ENCODE measurements around the gene MCOLN3. TPM values are rescaled to one million over a fixed set of nuclear protein-coding genes. Genes with fewer than 3 reads are reported as not detected.

MCOLN3 gene
- total and polyA plus RNA-seq, 8 donors, result 3.2 to 11.2 (median 6.6) TPM

DNA sequence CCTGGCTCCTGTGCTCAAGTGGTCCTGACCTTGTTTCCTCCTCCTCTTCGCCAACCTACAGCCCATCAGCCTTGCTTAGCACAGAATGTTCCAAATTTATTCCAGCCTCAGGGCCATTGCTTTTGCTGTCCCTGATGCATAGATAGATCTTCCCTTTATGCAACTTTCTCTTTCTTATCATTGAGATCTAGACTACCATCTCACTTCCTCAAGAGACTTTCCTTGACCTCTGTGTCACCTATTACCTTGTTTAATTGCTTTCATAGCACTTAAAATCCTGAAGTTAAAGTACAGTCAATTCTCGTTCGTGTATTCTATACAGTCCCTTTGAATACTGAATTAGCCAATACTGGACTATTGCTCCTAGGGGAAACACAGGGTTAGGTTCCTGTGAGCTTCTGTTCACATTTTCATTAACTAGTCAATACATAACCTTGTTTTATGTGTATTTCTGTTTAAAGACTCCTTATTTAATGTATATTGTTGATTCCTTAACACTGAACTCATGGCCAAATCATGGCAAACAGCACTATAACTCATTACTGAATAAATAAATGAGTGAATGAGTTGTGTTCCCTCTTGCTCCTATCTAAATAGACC lies 26.2 kb upstream of the MCOLN3 start:
- Histone ChIP-seq H3K4me1 (no peaks in the 10 kb centered on the region), H3K9me3 (no peaks in the 10 kb centered on the region), H3K36me3 (no peaks in the 10 kb centered on the region), H3K27me3 (no peaks in the 10 kb centered on the region), H3K27ac (no peak overlapping the region), H3K4me3 (no peak overlapping the region)
- intact Hi-C loops (cut with DNase I), result no loop called here
- FAIRE-seq (no peak), ATAC-seq (no peak), DNase-seq (no peak)
- WGBS, 2 donors, result 92 to 94% methylated on average over 3 of the region's 3 CpGs
- TF ChIP-seq, protein P1, sequence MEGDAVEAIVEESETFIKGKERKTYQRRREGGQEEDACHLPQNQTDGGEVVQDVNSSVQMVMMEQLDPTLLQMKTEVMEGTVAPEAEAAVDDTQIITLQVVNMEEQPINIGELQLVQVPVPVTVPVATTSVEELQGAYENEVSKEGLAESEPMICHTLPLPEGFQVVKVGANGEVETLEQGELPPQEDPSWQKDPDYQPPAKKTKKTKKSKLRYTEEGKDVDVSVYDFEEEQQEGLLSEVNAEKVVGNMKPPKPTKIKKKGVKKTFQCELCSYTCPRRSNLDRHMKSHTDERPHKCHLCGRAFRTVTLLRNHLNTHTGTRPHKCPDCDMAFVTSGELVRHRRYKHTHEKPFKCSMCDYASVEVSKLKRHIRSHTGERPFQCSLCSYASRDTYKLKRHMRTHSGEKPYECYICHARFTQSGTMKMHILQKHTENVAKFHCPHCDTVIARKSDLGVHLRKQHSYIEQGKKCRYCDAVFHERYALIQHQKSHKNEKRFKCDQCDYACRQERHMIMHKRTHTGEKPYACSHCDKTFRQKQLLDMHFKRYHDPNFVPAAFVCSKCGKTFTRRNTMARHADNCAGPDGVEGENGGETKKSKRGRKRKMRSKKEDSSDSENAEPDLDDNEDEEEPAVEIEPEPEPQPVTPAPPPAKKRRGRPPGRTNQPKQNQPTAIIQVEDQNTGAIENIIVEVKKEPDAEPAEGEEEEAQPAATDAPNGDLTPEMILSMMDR (IDR thresholded peaks at IDR 0.05), result no peak

DNA sequence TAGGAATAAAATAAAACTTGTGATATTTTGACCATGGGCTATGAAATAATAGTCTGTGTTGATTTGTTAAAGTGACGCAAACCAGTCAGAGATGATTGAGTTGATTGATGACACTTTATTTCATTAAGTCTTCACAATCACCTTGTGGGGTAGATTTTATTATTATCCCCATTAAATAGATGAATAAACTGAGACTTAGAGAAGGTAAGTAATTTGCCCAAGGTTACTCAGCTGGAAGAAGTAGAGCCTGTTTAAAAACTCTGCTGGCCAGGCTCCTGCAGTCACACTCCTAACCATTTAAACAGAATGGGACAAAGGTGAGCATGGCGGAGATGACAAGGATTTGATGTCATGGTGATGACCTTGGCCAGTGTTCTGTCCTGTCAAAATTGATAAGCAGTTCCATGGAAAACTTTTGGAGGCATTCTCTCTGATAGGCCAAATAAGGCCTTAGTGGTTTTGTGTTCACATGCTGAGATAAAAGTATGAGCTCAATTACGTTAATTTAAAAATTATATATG lies 22.7 kb upstream of the MCOLN3 start:
- WGBS, 2 donors, result 73 to 85% methylated on average over 3 of the region's 3 CpGs
- Histone ChIP-seq H3K4me1 (no peaks in the 10 kb centered on the region), H3K9me3 (no peaks in the 10 kb centered on the region), H3K27ac (no peak overlapping the region), H3K4me3 (no peak overlapping the region), H3K36me3 (no peaks in the 10 kb centered on the region), H3K27me3 (no peaks in the 10 kb centered on the region)
- DNase-seq (no peak), FAIRE-seq (no peak), ATAC-seq (no peak)
- intact Hi-C loops (cut with DNase I), result no loop called here
- TF ChIP-seq, protein P1 (IDR thresholded peaks at IDR 0.05), result no peak

DNA sequence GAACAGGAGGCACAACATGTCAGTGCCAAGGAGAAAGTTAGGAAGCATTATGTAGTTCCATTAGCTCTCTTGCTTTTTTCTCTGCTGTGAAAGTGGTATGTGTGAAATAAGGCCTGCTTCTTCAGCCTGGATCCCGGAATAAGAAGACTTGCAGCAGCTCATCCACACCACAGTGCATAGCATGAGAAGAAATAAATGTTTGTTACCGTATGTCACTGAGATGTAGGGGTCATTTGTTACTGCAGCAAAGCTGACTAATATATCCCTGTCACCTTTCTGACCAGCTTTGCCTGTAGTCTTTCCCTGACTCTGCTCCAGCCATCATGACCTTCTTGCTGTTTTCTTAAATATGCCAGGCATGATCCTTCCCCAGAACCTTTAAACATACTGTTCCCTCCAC lies 20.5 kb upstream of the MCOLN3 start:
- no peak for FAIRE-seq
- no peak for ATAC-seq
- intact Hi-C loops (cut with DNase I), result no loop called here
- WGBS, 2 donors, result 92 to 97% methylated on average over 2 of the region's 2 CpGs
- no peaks in the 10 kb centered on the region for H3K27me3 ChIP-seq
- no peak overlapping the region for H3K4me3 ChIP-seq
- no peaks in the 10 kb centered on the region for H3K36me3 ChIP-seq
- no peaks in the 10 kb centered on the region for H3K9me3 ChIP-seq
- TF ChIP-seq, protein P1 (IDR thresholded peaks at IDR 0.05), result no peak
- H3K4me1 ChIP-seq, result no peaks in the 10 kb centered on the region
- no peak for DNase-seq
- no peak overlapping the region for H3K27ac ChIP-seq

DNA sequence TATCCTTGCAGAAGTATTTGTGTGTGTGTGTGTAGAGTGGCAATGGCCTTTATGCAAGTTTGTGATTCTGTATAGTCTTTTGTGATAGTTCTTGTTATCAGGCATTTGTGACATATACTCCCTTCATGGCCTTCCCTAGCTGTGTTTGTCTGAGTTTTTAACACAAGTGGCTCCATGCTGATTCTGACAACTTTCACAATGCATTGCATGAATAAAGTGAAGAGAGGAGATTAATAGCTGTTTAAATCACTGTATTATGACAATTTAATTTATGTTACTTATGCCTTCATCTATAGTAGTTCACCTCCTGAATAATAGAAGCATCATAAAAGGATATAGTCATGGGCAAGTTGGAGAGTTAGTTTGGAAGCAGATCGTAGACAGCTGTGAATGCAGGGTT lies 17.2 kb upstream of the MCOLN3 start:
- Histone ChIP-seq H3K4me1 (no peaks in the 10 kb centered on the region), H3K27me3 (no peaks in the 10 kb centered on the region), H3K4me3 (no peak overlapping the region), H3K27ac (no peak overlapping the region), H3K36me3 (no peaks in the 10 kb centered on the region), H3K9me3 (no peaks in the 10 kb centered on the region)
- TF ChIP-seq, protein P1 (IDR thresholded peaks at IDR 0.05), result no peak
- 85 to 90% methylated on average over 1 of the region's 1 CpG for WGBS, 2 donors
- intact Hi-C loops (cut with DNase I), result no loop called here
- ATAC-seq (no peak), FAIRE-seq (no peak), DNase-seq (no peak)

DNA sequence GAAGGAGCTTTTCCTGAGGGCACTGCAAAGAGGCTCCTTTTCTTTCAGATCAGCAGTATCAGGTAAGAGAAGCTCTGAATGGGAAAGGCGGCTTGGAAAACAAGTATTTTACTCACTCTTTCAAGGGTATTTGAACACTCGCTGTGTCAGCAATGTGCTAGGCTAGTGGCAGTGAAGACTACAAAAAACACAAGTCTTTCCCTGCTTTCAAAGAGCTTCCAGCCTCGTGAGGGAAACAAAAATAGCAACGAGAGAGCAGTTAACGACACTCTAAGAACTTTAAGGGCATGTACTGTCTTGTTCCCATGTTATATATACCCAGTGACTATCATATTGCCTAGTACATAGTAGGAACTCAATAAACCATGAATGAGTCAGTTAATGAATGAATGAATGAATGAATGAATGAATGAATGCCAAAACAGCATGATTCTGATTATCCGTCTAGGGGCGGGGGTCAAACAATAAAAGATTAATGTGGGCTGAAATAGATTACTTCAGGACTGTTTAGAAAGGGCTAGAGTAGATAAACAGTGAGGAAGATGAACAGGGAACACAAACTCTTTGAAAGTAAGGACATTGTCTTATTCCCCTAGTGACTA lies 14.2 kb upstream of the MCOLN3 start:
- WGBS, 2 donors, result 22 to 25% methylated on average over 7 of the region's 7 CpGs
- FAIRE-seq, result no peak
- TF ChIP-seq, protein P1 (IDR thresholded peaks at IDR 0.05), result no peak
- DNase-seq, result no peak
- H3K4me1 ChIP-seq, result no peaks in the 10 kb centered on the region
- H3K27me3 ChIP-seq, result no peaks in the 10 kb centered on the region
- H3K4me3 ChIP-seq, result peak overlapping the region in 3 of 4 donors; percentile 29 to 47 (median 47)
- intact Hi-C loops (cut with DNase I), result no loop called here
- H3K36me3 ChIP-seq, result no peaks in the 10 kb centered on the region
- ATAC-seq, result peak; percentile 12 to 33 (median 18)
- H3K9me3 ChIP-seq, result no peaks in the 10 kb centered on the region
- no peak overlapping the region for H3K27ac ChIP-seq

Measured in pancreas (tissue), 10 donors.